ENCODE data around the gene NME7.

DNA sequence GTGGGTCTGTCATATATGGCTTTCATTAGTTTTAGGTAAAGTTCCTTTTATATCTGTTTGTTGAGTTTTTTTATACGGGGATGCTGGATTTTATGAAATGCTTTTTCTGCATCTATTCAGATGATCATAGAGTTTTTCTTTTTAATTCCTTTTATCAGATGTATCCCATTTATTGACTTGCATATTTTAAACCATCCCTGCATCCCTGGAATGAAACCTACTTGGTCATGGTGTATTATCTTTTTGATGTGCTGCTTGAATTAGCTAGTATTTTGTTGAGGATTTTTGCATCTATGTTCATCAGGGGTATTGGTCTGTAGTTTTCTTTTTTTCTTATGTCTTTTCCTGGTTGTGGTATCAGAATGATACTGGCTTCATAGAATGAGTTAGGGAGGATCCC, 118.0 kb downstream of the NME7 start:
- TF ChIP-seq, protein P1, sequence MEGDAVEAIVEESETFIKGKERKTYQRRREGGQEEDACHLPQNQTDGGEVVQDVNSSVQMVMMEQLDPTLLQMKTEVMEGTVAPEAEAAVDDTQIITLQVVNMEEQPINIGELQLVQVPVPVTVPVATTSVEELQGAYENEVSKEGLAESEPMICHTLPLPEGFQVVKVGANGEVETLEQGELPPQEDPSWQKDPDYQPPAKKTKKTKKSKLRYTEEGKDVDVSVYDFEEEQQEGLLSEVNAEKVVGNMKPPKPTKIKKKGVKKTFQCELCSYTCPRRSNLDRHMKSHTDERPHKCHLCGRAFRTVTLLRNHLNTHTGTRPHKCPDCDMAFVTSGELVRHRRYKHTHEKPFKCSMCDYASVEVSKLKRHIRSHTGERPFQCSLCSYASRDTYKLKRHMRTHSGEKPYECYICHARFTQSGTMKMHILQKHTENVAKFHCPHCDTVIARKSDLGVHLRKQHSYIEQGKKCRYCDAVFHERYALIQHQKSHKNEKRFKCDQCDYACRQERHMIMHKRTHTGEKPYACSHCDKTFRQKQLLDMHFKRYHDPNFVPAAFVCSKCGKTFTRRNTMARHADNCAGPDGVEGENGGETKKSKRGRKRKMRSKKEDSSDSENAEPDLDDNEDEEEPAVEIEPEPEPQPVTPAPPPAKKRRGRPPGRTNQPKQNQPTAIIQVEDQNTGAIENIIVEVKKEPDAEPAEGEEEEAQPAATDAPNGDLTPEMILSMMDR (IDR thresholded peaks at IDR 0.05; ENCODE audit: low read depth, low read length): no peak
- TF ChIP-seq EZH2phosphoT487 (IDR thresholded peaks at IDR 0.05; ENCODE audit: low read depth): no peak

Measured in OCI-LY3 (cell line).